HG02642 (cell line): ENCODE data around the gene PDCD1.
A peak's percentile ranks its signal among the peaks of the same experiment; 100 is the strongest.

Experiments used
- ATAC-seq: cut with Tn5 transposase; IDR thresholded peaks from one replicate; pipeline ENCODE4 v1.9.1; 2021; ENCODE audit warnings: mild to moderate bottlenecking; ENCODE audit not compliant: unreplicated experiment, poor library complexity

PDCD1 gene

DNA sequence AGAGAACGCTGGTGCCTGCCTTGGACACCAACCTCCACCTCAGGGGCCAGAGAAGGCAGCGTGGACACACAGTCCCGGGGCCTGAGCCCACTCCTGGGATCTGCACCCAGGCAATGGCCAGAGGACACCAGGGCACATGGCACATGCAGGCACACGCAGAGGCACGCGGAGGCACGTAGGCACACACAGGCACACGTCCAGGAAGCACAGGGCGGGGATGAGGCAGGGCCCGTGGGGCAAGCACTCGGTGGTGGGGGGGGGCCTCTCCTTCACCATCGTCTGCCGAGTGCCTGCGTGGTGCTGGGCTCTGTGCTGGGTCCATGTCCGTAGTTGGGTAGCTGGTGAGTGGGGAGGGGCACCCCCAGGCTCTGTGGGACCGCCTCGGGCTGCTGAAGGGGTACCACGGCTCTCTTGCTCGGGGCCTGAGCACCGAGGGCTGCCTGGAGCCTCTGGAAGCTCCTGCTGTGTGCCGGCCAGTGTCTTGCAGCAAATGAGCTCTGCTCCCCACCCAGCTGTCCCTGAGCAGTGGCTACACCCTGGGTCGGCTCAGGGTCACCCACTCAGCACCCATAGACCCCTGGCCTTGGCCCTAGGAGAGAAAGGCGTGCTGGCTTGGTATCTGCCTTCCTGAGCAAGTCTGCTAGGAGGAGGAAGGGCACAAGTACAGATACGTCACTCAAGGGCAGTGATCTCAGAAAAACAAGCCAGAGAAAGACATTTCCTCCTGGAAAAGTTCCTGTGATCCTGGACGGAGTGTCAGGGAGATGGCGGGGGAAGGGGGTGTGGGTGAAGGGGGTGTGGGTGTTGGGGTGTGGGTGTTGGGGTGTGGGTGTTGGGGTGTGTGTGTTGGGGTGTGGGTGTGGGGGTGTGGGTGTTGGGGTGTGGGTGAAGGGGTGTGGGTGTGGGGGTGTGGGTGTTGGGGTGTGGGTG lies 37.3 kb upstream of the PDCD1 start:
- ATAC-seq, result no peak

DNA sequence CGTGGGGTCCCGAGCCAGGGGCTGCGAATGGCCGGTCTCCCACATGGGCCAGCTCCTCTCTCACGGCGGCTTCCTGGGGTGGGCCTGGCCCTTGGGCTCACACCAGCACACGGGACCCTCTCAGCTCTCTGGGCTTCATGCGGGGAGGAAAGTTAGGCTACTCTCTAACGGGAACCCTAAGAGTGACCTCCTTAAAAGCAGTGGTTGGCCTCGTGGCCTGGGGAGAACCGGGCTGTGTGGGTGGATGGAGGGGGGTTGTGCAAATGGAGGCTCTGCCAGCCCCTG lies 36.7 kb upstream of the PDCD1 start:
- ATAC-seq, result no peak

DNA sequence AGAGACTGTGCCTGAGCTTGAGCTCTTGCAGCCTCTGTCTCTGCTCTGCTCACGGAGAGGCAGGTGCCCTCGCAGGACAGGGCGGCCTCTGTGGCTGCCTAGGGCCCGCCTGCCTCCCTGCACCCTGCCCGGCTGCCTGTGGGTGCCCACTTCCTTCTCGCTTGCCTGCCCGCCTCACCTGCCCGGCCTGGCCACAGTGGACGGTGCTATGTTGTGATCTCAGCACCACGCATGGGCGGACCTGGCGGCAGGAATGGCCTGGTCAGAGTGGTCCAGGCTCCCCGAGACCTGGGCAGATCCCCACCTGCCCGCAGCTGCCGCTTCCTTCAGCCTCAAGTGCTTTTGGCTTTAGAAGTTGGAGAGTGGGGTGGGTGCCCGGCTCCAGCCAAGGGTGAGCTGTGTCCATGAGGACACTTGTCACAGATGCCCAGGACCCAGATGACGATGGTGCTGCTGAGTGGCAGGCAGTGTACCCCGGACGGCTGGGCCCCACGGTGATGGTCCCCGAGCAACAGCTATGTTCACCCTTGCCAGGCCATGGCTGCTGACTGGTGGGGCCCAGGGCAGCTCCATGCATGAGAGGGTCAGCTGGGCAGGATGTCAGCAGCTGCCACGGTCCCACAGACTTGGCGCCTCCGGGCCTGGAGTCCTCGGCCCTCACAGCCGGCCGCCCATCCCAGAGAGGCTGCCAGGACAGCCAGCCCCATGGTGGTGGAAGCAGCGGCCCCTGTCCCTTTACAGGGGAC lies 36.2 kb upstream of the PDCD1 start:
- no peak for ATAC-seq

DNA sequence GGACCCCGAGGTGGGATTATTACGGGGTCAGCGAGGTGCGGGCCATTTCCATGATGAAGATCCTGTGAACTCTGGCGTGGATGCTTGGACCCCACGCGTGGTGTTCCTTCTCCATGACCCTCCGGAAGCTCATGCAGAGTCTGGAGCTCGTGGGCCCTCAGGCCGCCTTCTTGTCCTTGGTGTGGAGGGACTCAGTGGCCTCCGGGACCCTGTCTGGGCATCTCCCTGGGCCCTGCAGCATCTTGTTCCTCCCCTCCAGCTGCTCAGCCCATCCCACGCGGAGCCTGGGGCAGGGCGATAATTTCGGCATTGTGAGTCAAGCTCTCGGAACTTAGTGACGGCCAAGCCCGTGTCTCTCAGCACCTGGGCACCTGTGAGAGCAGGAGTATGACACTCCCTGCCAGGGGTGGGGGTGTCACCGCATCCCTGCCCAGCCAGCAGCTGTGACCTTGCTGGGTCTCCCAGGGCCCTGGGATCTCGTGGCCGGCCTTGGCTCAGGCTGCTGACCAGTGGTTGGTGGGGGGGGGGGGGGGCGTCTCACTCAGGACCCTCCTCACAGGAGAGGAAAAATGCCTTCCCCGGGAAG lies 35.5 kb upstream of the PDCD1 start:
- ATAC-seq, result no peak

DNA sequence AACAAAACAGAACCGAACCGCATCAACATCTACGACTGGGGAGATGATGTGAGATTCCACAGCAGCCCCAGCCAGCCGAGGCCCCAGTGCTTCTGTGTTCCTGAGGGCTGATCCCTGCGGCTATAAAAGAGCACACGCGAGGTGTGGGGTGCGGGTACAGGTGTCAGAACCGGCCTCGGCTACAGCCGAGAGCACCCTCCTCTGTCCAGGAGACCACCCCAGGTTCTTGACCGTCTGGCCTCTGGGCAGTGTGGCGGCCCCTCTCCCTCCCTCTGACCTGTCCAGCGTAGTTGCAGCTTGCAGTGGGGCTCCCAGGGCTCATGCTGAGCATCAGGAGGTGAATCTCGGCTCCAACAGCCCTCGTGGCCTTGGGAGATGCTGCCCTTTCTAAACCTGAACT lies 34.6 kb upstream of the PDCD1 start:
- no peak for ATAC-seq

DNA sequence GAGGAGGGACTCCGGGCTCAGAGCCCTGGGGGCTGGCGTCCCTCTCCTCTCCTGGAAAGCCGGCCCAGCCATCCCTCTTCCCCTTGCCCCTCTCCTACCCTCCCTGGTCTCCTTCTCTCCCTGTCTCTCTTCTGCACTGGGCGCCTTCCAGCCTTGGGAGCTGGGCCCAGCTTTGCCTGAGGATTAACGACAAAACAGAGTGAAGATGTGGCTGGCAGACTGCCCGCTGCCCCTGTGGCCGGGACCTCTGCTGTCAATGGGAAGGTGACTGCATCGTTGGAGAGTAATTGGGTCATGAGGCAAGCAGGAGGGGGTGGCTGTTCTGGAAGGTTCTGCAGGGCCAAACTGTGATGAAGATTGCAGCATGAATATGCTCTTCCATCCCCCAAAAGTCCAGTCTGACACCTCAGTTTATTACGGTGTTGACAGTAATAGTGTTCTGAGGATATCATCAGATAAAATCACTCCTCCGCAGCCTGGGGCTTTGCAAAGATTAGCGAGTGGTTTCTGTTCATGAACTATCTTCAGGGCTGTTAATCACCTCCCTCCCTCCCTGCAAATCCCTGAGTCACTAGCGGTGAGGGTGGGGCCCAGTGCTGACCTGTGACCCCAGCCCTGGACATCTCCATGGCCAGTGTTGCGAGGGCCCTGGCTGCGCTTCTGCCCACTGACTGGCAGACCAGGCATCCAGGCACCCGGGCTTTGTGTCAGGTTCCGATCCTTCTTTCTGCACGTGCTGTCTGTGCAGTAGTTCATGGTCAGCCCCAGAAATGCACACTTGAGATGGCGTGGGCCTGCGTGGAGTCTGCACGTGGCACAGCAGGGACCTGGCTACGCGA lies 33.8 kb upstream of the PDCD1 start:
- ATAC-seq, result no peak

DNA sequence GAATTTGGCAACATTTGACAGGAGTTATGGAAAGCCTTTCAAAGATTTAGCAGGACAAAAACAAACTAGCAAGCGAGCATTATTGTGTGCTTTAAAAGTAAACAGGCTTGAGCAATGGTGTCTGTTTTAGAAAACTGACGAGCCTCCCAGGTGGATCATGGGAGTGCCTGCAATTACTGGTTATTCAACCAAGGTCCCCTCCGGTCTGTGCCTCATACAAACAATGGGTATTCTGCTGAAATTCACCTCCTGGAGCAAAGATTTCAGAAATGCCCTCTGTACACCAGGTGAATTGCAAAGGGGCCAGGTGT lies 33.2 kb upstream of the PDCD1 start:
- no peak for ATAC-seq

DNA sequence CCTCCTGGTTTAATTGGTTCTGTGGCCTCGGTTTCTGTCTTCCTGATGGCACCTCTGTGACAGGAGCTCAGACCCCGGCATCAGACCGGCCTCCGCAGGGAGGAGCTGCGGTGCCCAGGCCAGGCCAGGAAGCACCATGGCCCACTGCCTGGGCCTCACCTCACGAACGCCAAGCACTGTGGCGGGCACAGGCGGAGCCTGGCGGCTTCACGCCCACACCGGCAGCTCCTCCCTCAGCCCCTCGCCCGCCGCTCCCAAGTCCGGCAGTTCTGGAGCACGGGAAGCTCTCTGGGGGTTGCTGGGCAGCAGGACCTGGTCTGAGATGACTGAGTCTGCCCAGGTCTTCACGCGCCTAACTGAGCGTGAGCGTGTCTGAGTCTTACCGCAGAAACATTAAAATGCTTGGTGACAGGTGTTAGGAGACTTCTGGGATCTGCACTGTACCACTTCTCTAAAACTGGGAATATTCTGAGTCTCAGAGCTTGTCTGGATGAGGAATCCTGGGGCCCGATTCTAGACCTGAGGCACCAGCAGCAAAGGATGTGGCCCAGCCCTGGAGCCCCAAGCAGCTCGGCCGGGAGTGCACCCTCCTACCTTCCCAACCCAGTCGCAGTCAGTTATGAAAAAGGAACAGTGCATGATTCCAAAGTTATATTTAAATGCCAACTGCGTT lies 32.8 kb upstream of the PDCD1 start:
- no peak for ATAC-seq

DNA sequence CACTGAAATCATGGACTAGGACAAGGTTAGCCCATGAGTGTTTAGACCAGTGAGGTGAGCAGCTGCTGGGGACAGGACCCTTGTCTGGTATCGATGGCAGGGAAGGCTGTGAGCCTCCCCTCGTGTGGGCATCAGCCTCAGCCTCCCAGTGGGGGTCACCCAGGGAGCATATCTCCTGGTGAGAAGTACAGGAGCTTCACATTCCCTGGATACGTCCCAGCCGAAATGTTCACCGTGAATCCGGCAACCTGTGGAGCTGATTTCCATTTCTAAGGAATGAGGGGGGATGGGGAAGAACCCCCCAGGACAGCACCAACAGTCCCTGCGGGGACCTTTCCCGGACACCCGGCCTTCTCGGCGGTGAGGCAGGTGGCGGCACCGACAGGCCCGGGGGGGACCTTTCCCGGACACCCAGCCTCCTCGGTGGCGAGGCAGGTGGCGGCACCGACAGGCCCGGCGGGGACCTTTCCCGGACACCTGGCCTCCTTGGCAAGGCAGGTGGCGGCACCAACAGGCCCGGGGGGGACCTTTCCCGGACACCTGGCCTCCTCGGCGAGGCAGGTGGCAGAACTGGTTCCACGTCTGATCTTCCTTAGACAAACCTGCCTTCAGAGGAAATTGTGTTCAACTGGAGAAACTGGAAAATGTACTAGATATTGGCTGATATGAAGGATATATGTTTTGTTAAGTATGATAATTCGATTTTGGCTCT lies 32.0 kb upstream of the PDCD1 start:
- no peak for ATAC-seq

DNA sequence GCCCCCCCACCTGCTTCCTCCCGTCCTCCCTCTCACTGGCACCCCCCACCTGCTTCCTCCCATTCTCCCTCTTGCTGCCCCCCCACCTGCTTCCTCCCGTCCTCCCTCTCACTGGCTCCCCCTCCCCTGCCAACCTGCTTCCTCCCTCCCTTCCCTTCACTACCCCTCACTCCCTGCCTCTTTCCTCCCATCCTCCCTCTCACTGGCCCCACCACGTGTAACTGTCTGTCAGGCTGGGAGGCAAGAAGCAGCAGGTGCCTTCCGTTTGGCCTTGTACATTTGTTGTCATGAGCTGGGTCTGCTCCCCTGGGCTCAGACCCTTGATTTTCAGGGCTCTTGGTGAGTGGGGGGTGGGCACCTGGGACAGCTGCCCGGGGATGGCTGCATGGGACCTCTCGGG lies 29.9 kb upstream of the PDCD1 start:
- ATAC-seq, result no peak

DNA sequence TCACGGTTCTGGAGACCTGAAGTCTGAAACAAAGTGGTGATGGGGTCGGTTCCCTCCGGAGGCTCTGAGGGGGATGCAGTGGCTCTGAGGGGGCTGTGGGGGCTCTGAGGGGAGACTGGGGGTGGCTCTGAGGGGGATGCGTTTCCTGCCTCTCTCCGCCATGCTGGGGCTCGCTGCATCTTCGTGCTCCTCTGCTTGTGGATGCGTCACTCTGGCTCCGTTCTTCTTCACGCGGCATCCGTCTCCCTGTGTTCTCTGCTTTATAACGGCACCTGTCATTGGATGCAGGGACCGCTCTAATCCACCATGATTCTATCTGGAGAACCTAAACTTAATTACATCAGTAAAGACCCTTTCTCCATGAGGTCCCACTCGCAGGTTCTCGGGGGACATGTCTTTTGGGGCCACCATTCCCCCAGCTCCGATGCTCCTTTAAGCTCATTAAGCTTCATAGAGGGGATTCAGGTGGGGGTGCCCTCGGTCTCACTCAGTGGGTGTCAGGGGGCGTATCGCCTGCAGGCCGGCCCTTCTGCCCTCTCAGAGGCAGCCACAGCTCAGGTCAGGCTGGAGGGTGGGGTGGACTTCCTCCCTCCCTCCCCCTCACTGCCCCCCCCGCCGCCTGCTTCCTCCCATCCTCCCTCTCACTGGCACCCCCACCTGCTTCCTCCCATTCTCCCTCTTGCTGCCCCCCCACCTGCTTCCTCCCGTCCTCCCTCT lies 29.3 kb upstream of the PDCD1 start:
- ATAC-seq, result no peak

DNA sequence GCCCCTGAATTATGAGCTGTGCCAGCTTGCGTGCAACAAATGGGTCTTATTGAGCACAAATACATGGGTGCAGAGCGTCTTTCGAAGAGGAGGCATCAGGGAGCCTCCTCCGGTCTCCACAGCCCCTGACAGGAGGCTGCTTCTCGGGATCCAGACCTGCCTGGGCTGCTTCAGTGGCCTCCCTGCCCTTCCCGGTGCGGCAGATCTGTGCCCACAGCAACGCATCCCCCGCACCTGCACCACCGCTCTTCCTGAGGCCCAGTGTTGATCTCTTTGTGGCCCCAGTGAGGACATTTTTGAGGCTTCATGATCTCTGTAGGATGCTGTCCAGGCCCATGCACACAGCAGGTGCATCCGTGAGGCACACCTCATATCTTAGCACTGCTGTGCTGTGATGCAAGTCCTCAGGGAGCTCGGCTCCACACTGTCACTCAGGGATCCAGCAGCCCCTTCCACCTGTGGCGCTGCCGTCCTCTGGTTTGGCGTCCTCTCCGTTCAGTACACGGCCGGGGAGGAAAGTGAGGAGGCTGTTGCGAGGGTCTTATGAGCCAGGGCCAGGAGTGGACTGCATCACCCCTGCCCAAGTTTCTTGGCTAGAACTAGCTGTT lies 28.2 kb upstream of the PDCD1 start:
- no peak for ATAC-seq

DNA sequence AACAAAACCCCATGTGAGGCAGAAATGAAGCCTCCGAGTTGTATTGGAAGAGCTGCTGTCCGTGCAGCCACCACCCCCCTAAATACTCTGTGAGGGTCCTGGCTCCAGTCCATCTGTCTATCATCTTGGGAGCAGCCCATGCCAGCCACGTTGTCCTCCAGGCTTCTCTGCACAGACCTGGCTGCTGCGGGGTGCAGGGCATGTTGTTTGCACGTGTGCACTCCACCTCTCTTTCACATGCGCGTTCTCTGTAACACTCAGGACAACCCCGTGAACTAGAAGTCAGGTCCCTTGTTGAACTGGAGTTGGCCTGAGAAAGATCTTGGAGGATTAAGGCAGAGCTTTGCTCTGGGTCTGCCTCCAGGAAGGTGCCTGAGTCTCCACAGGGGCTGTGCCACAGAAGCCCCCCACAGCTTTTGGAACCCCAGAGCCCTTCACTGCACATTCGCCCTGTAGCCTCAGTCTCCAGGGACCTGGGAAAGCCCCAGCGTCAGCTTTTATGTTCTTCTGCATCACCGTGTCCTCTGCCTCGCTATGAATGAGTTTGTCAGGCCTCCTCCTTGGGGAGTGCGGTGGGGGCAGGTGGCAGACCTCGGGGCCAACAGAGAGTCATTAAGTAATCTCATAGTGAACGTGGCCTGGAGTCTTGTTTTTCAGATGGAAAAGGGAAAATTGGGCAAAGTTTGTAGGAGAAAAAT lies 27.4 kb upstream of the PDCD1 start:
- ATAC-seq, result no peak

DNA sequence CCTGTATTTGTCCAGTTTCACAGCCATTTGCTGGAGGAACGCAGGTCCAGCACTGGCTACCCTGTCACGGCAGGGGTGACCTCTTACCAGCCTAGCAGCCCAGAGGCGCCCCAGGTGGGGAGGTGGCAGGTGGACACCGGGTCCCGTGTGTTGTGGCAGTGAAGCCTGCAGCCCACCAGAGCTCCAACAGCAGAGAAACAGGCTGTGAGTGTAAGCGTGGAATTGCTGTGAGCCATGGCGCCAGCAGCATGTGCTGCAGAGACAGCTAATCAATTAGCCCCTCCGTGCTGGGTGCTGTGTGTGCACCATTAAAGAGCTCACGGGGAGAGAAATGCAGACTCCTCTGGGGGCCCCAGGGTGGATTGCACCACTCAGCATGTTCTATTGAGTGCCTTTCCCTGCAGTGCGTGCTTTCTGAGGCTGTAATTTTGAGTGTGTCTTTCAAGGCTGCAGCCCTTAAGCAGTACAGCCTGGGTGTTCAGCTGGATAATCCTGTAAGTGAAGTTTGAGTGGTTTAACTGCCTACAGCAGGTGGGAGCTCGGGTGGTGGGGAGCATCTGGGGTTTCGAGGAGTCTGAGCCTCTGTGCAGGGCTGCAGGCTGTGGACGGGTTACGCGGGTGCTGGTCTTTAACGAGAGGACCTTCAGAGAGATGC lies 26.7 kb upstream of the PDCD1 start:
- ATAC-seq, result no peak

DNA sequence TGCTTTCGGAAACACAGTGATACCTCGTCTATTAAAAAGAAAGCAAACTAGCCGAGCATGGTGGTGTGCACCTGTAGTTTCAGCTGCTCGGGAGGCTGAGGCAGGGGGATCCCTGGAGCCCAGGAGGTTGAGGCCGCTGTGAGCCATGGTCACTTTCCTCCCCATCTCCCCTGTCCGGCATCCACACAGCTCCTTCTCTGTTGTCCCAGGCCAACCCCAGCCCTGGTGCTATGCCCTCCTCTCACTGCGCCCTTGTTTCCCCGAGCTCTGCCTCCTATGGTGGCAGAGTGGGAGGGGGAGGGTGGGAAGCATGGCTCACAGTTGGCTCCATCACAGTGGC lies 26.2 kb upstream of the PDCD1 start:
- ATAC-seq, result no peak

DNA sequence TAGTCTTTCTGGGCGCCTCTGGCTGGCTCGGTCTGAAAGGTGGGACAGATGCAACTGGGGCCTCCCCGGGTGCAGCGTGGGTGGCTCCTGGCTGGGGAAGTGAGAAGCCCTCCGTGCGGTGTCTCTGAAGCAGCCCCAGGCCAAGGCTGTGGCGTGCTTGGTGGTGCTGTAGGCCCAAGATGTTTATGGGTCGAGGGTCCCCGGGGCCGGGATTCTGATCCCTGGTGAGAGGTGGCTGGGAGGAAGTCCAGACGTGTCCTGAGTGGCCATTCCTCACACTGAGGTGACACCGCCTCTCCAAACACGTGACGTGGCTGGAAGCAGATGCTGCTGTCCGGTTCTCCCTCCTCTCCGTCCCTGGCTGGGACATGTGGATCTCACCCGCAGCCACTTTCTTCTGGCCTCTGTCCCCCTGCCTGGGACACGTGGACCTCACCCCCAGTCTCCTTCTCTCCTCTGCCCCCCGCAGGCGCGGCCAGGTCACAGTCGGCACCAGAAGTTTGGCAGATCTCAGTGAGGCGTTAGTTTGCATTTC lies 23.5 kb upstream of the PDCD1 start:
- ATAC-seq, result peak; percentile 63

DNA sequence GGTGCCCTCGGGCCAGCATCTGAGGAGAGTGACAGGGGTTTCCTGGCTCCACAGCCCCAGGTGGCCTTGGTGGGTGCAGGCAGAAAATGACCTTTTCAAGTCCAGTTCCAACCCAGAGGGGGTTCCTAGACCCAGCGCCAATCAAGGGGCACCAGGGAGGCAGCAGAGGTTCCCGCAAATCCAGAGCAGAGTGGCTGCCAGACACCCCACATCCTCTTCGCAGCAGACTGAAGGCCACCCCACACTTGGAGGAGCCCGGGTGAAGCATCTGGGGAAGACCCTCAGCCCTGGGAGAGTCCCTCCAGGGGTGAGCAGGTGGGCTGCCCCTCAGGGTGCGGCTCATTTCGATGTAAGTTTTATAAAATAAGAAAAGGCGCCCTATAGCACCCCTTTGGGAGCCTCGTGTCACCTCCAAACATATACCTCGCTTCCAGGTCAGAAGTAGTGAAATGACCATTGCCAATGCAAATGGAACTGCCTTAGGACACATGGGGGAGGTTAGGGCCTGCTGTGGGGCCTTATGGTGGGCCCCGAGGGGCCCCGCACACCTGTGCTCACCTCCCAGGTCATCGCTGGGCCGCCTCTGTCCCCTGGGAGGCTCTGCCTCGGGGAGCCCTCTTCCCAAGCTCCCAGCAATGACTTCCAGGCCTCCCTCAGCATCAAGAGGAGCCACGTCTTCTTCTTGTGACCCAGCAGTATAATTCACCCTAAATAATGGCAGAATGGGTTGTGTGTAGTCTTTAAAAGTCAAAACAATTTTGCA lies 21.8 kb upstream of the PDCD1 start:
- ATAC-seq, result no peak
